NCI-H1694 (cell line): Measurements from ENCODE around the gene RIN3.
A peak's percentile ranks its signal among the peaks of the same experiment; 100 is the strongest.

ENCODE experiments used
- DNase-seq: peaks from one replicate; lab custom pipeline; 2025; lab: John Stamatoyannopoulos, UW

RIN3 gene

GRCh38 chr14:92597906-92598905 lies 84.6 kb downstream of the RIN3 start:
- DNase-seq: no peak

GRCh38 chr14:92599811-92600210 lies 86.2 kb downstream of the RIN3 start:
- DNase-seq: no peak

GRCh38 chr14:92600318-92601053 lies 86.9 kb downstream of the RIN3 start:
- no peak for DNase-seq

- no peak for DNase-seq
Observed at GRCh38 chr14:92601131-92601710, 87.6 kb downstream of the RIN3 start.

- DNase-seq: no peak
Observed at GRCh38 chr14:92601757-92602417, 88.3 kb downstream of the RIN3 start.

GRCh38 chr14:92603309-92604242 lies 90.0 kb downstream of the RIN3 start:
- peak; percentile 58 for DNase-seq

- DNase-seq: no peak
Observed at GRCh38 chr14:92605274-92605940, 91.8 kb downstream of the RIN3 start.

- DNase-seq: no peak
Observed at GRCh38 chr14:92607251-92607650, 93.7 kb downstream of the RIN3 start.

- no peak for DNase-seq
Observed at GRCh38 chr14:92607702-92608429, 94.3 kb downstream of the RIN3 start.

GRCh38 chr14:92609955-92610354 lies 96.4 kb downstream of the RIN3 start:
- DNase-seq: no peak

GRCh38 chr14:92610849-92611271 lies 97.3 kb downstream of the RIN3 start:
- no peak for DNase-seq

GRCh38 chr14:92613008-92613658 lies 99.6 kb downstream of the RIN3 start:
- peak; percentile 68 for DNase-seq

- DNase-seq: no peak
Observed at GRCh38 chr14:92613681-92614260, 100.2 kb downstream of the RIN3 start.

- no peak for DNase-seq
Observed at GRCh38 chr14:92615451-92615850, 101.9 kb downstream of the RIN3 start.

GRCh38 chr14:92616178-92616577 lies 102.6 kb downstream of the RIN3 start:
- no peak for DNase-seq

- DNase-seq: no peak
Observed at GRCh38 chr14:92617581-92617980, 104.0 kb downstream of the RIN3 start.

GRCh38 chr14:92619671-92620456 lies 106.3 kb downstream of the RIN3 start:
- no peak for DNase-seq

- DNase-seq: no peak
Observed at GRCh38 chr14:92622311-92622710, 108.7 kb downstream of the RIN3 start.
